HAP-1 (cell line): ENCODE data around the gene ACAP2.

Experiments used
- DNase-seq, 2 experiments: peaks; one replicate each; pipeline ENCODE4 v3.0.0-alpha.2; 2016 to 2020; ENCODE audit warnings: low spot score in 2 of 2
- H3K27me3 ChIP-seq: fragments of 250-450 bp; sonication (Bioruptor Pico); 2 replicates; pipeline ENCODE4 v1.5.1; 2020; ENCODE audit warnings: low read depth, mild to moderate bottlenecking, moderate library complexity
- H3K36me3 ChIP-seq: fragments of 250-450 bp; sonication (Bioruptor Pico); replicated peaks from 2 replicates; pipeline ENCODE4 v1.5.1; 2020; ENCODE audit warnings: mild to moderate bottlenecking
- H3K4me1 ChIP-seq: fragments of 250-450 bp; sonication (Bioruptor Pico); 2 replicates; pipeline ENCODE4 v1.5.1; 2020; ENCODE audit warnings: mild to moderate bottlenecking
- H3K4me3 ChIP-seq: fragments of 250-450 bp; sonication (Bioruptor Pico); 2 replicates; pipeline ENCODE4 v1.5.1; 2020; ENCODE audit warnings: mild to moderate bottlenecking, moderate library complexity
- H3K9me3 ChIP-seq: fragments of 250-450 bp; sonication (Bioruptor Pico); 2 replicates; pipeline ENCODE4 v1.5.1; 2020; ENCODE audit warnings: mild to moderate bottlenecking, moderate library complexity
- in situ Hi-C: fragments of 300-500 bp; cut with MboI; formaldehyde crosslinking; loops from 3 replicates; pipeline ENCODE4 v1.14.3; 2020; ENCODE audit warnings: low sequenced_read_pairs, inconsistent platforms, mixed read lengths

ACAP2 gene

GRCh38 chr3:195254454-195255175, 188.2 kb downstream of the ACAP2 start:
- Histone ChIP-seq H3K4me3 (no peak overlapping the region), H3K9me3 (no peaks in the 10 kb centered on the region), H3K36me3 (no peaks in the 10 kb centered on the region), H3K27me3 (no peaks in the 10 kb centered on the region; the same call in 1 of the 2 replicates), H3K4me1 (peaks cover 23% of the 10 kb centered on the region)
- no peak for DNase-seq
- in situ Hi-C loops: loop anchor here (25.0 kb wide), 1 partner anchor 917 kb away; no protein-coding TSS in a partner anchor

GRCh38 chr3:195253923-195254432, 188.8 kb downstream of the ACAP2 start:
- Histone ChIP-seq H3K36me3 (no peaks in the 10 kb centered on the region), H3K27me3 (no peaks in the 10 kb centered on the region; the same call in 1 of the 2 replicates), H3K4me1 (peaks cover 16% of the 10 kb centered on the region), H3K9me3 (no peaks in the 10 kb centered on the region), H3K4me3 (no peak overlapping the region)
- DNase-seq: no peak
- in situ Hi-C loops: loop anchor here (25.0 kb wide), 1 partner anchor 917 kb away; no protein-coding TSS in a partner anchor

- in situ Hi-C loops: loop anchor here (25.0 kb wide), 1 partner anchor 914 kb away; no protein-coding TSS in a partner anchor
- no peak for DNase-seq
- Histone ChIP-seq H3K27me3 (no peaks in the 10 kb centered on the region; the same call in 1 of the 2 replicates), H3K9me3 (no peaks in the 10 kb centered on the region), H3K4me3 (no peak overlapping the region), H3K36me3 (no peaks in the 10 kb centered on the region), H3K4me1 (peaks cover 14% of the 10 kb centered on the region)
Measured at GRCh38 chr3:195251336-195252065, 191.3 kb downstream of the ACAP2 start.

- no peaks in the 10 kb centered on the region; the same call in 1 of the 2 replicates for H3K27me3 ChIP-seq
- DNase-seq: no peak
- no peak overlapping the region for H3K4me3 ChIP-seq
- no peaks in the 10 kb centered on the region for H3K9me3 ChIP-seq
- H3K4me1 ChIP-seq: peaks cover 14% of the 10 kb centered on the region
- no peaks in the 10 kb centered on the region for H3K36me3 ChIP-seq
- in situ Hi-C loops: loop anchor here (25.0 kb wide), 1 partner anchor 913 kb away; no protein-coding TSS in a partner anchor
Measured at GRCh38 chr3:195250473-195251251, 192.2 kb downstream of the ACAP2 start.

- peaks cover 14% of the 10 kb centered on the region for H3K4me1 ChIP-seq
- H3K9me3 ChIP-seq: no peaks in the 10 kb centered on the region
- H3K27me3 ChIP-seq: no peaks in the 10 kb centered on the region; the same call in 1 of the 2 replicates
- H3K36me3 ChIP-seq: no peaks in the 10 kb centered on the region
- H3K4me3 ChIP-seq: no peak overlapping the region
- in situ Hi-C loops: loop anchor here (25.0 kb wide), 1 partner anchor 913 kb away; no protein-coding TSS in a partner anchor
- no peak for DNase-seq
Measured at GRCh38 chr3:195249858-195250464, 192.9 kb downstream of the ACAP2 start.

GRCh38 chr3:195249057-195249770, 193.6 kb downstream of the ACAP2 start:
- peak in 1 of 2 experiments; percentile 4 for DNase-seq
- Histone ChIP-seq H3K9me3 (no peaks in the 10 kb centered on the region), H3K36me3 (no peaks in the 10 kb centered on the region), H3K4me3 (no peak overlapping the region), H3K27me3 (no peaks in the 10 kb centered on the region; the same call in 1 of the 2 replicates), H3K4me1 (peaks cover 14% of the 10 kb centered on the region)
- in situ Hi-C loops: no loop called here

GRCh38 chr3:195248281-195248680, 194.5 kb downstream of the ACAP2 start:
- DNase-seq: peak in 1 of 2 experiments; percentile 3
- Histone ChIP-seq H3K9me3 (no peaks in the 10 kb centered on the region), H3K4me1 (peaks cover 14% of the 10 kb centered on the region), H3K36me3 (no peaks in the 10 kb centered on the region), H3K4me3 (no peak overlapping the region), H3K27me3 (no peaks in the 10 kb centered on the region; the same call in 1 of the 2 replicates)
- in situ Hi-C loops: no loop called here

- H3K4me1 ChIP-seq: peaks cover 10% of the 10 kb centered on the region
- no peak overlapping the region for H3K4me3 ChIP-seq
- no peaks in the 10 kb centered on the region for H3K9me3 ChIP-seq
- H3K27me3 ChIP-seq: no peaks in the 10 kb centered on the region; the same call in 1 of the 2 replicates
- DNase-seq: peak in 1 of 2 experiments; percentile 12
- no peaks in the 10 kb centered on the region for H3K36me3 ChIP-seq
- in situ Hi-C loops: no loop called here
Measured at GRCh38 chr3:195247863-195248189, 195.0 kb downstream of the ACAP2 start.

- H3K9me3 ChIP-seq: no peaks in the 10 kb centered on the region
- peaks cover 5% of the 10 kb centered on the region for H3K4me1 ChIP-seq
- in situ Hi-C loops: no loop called here
- H3K4me3 ChIP-seq: no peak overlapping the region
- H3K36me3 ChIP-seq: no peaks in the 10 kb centered on the region
- DNase-seq: peak in 1 of 2 experiments; percentile 3
- H3K27me3 ChIP-seq: no peaks in the 10 kb centered on the region; the same call in 1 of the 2 replicates
Measured at GRCh38 chr3:195247086-195247862, 195.5 kb downstream of the ACAP2 start.

- no peak for DNase-seq
- Histone ChIP-seq H3K27me3 (no peaks in the 10 kb centered on the region), H3K4me1 (no peaks in the 10 kb centered on the region), H3K4me3 (no peak overlapping the region), H3K36me3 (no peaks in the 10 kb centered on the region), H3K9me3 (no peaks in the 10 kb centered on the region)
- in situ Hi-C loops: no loop called here
Measured at GRCh38 chr3:195246581-195246995, 196.2 kb downstream of the ACAP2 start.

- H3K36me3 ChIP-seq: no peaks in the 10 kb centered on the region
- no peaks in the 10 kb centered on the region for H3K27me3 ChIP-seq
- no peak overlapping the region for H3K4me3 ChIP-seq
- in situ Hi-C loops: no loop called here
- DNase-seq: no peak
- H3K4me1 ChIP-seq: no peaks in the 10 kb centered on the region
- H3K9me3 ChIP-seq: no peaks in the 10 kb centered on the region
Measured at GRCh38 chr3:195245531-195245951, 197.3 kb downstream of the ACAP2 start.
